ENCODE measurements around the gene PSMB11. TPM values are rescaled to one million over a fixed set of nuclear protein-coding genes. Genes with fewer than 3 reads are reported as not detected.
A peak's percentile ranks its signal among the peaks of the same experiment; 100 is the strongest.

Gene PSMB11, protein sequence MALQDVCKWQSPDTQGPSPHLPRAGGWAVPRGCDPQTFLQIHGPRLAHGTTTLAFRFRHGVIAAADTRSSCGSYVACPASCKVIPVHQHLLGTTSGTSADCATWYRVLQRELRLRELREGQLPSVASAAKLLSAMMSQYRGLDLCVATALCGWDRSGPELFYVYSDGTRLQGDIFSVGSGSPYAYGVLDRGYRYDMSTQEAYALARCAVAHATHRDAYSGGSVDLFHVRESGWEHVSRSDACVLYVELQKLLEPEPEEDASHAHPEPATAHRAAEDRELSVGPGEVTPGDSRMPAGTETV
- total RNA-seq (2022): not detected in 2 replicates
- not detected for Bru-seq, nascent RNA
- percentile 18 among the genes with signal in this experiment for BruChase-seq, experiment 1, labeled RNA remaining after a 2-hour chase
- not detected for BruChase-seq, experiment 2, labeled RNA remaining after a 6-hour chase
- long read RNA-seq: 0 reads

DNA sequence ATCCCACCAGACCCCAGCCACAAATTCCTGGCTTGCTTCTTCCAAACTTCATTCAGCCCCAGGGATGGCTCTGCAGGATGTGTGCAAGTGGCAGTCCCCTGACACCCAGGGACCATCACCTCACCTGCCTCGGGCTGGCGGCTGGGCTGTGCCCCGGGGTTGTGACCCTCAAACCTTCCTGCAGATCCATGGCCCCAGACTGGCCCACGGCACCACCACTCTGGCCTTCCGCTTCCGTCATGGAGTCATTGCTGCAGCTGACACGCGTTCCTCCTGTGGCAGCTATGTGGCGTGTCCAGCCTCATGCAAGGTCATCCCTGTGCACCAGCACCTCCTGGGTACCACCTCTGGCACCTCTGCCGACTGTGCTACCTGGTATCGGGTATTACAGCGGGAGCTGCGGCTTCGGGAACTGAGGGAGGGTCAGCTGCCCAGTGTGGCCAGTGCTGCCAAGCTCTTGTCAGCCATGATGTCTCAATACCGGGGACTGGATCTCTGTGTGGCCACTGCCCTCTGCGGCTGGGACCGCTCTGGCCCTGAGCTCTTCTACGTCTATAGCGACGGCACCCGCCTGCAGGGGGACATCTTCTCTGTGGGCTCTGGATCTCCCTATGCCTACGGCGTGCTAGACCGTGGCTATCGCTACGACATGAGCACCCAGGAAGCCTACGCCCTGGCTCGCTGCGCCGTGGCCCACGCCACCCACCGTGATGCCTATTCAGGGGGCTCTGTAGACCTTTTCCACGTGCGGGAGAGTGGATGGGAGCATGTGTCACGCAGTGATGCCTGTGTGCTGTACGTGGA lies at the start of gene PSMB11:
TSS of gene PSMB11 (plus strand) at position 51 of the 804 bp plus-strand sequence. CDS start at position 65, 14 bp downstream.
- TF ChIP-seq, protein P1, sequence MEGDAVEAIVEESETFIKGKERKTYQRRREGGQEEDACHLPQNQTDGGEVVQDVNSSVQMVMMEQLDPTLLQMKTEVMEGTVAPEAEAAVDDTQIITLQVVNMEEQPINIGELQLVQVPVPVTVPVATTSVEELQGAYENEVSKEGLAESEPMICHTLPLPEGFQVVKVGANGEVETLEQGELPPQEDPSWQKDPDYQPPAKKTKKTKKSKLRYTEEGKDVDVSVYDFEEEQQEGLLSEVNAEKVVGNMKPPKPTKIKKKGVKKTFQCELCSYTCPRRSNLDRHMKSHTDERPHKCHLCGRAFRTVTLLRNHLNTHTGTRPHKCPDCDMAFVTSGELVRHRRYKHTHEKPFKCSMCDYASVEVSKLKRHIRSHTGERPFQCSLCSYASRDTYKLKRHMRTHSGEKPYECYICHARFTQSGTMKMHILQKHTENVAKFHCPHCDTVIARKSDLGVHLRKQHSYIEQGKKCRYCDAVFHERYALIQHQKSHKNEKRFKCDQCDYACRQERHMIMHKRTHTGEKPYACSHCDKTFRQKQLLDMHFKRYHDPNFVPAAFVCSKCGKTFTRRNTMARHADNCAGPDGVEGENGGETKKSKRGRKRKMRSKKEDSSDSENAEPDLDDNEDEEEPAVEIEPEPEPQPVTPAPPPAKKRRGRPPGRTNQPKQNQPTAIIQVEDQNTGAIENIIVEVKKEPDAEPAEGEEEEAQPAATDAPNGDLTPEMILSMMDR (IDR thresholded peaks at IDR 0.05; ENCODE audit: insufficient read depth in 1 of 2, low read depth in 1 of 2, low read length in 1 of 2, severe bottlenecking in 1 of 2, unreplicated experiment in 1 of 2): no peak
- Histone ChIP-seq H3K36me3 (ENCODE audit: control insufficient read depth, insufficient read depth, low read length) (no peaks in the 10 kb centered on the region), H3K9me3 (no peaks in the 10 kb centered on the region), H3K4me1 (peaks cover 11% of the 10 kb centered on the region), H3K4me3 (ENCODE audit: low read depth, low read length) (no peak within 1 kb of the TSS), H3K27me3 (replicated peaks; ENCODE audit: control insufficient read depth, insufficient read depth, low read length) (no peaks in the 10 kb centered on the region)
- intact Hi-C loops (cut with micrococcal nuclease; ENCODE audit: unreplicated experiment): no loop called here
- H3K4me3 Mint-ChIP-seq (ENCODE audit: unreplicated experiment): no peak within 1 kb of the TSS
- no TSS peak for BruUV-seq (replicated peaks)
- H3K9me3 Mint-ChIP-seq (ENCODE audit: unreplicated experiment): no peaks in the 10 kb centered on the region
- H3K27me3 Mint-ChIP-seq (ENCODE audit: insufficient read depth, unreplicated experiment): no peaks in the 10 kb centered on the region
- ChIA-PET POLR2A (no interaction called here), CTCF (interaction anchor here (0.7 to 1.2 kb wide), 3 partner anchors 26 to 47 kb away, joined by 3 to 5 read pairs (median 4); no protein-coding TSS in a partner anchor)
- H3K36me3 Mint-ChIP-seq (ENCODE audit: insufficient read depth, unreplicated experiment): no peaks in the 10 kb centered on the region
- H3K27ac Mint-ChIP-seq (ENCODE audit: unreplicated experiment): no peak within 1 kb of the TSS
- no peak for DNase-seq
- no peaks in the 10 kb centered on the region for H3K4me1 Mint-ChIP-seq (ENCODE audit: low read depth, unreplicated experiment)

DNA sequence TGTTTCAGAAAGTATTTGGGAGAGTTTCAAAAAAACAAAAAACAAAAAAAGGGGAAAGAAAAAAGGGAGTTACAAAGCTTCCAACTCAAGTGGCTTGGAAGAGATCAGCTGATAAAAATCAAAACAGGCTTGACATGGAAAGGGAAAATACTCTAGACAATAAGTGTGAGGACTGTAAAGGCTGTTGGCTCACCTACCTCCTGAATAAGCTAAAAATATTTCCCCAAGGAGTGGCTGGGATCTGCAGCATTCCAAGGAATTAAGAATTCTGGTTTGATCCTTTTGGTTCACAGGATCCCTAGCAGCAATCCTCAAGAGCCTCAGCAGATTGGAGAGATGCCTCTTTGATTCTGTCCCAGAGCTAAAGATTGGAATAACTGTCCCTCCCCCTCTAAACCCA lies 48.5 kb upstream of the PSMB11 start:
- Mint-ChIP-seq H3K27ac (ENCODE audit: unreplicated experiment) (no peak overlapping the region), H3K9me3 (ENCODE audit: unreplicated experiment) (no peaks in the 10 kb centered on the region)

More for the DNA sequence above, 48.5 kb upstream of the PSMB11 start:
- TF ChIP-seq, protein P1 (IDR thresholded peaks at IDR 0.05; ENCODE audit: insufficient read depth in 1 of 2, low read depth in 1 of 2, low read length in 1 of 2, severe bottlenecking in 1 of 2, unreplicated experiment in 1 of 2): no peak
- no peaks in the 10 kb centered on the region for H3K36me3 ChIP-seq (ENCODE audit: control insufficient read depth, insufficient read depth, low read length)
- intact Hi-C loops (cut with micrococcal nuclease; ENCODE audit: unreplicated experiment): no loop called here
- ChIA-PET CTCF (interaction anchor here (0.6 to 3.1 kb wide), 9 partner anchors 14 to 186 kb away, joined by 3 to 31 read pairs (median 5); partner anchors contain the start of genes CDH24 and HAUS4), POLR2A (no interaction called here)
- H3K4me1 ChIP-seq: peaks cover 10% of the 10 kb centered on the region
- Mint-ChIP-seq H3K36me3 (ENCODE audit: insufficient read depth, unreplicated experiment) (no peaks in the 10 kb centered on the region), H3K4me1 (ENCODE audit: low read depth, unreplicated experiment) (no peaks in the 10 kb centered on the region), H3K4me3 (ENCODE audit: unreplicated experiment) (no peak overlapping the region), H3K27me3 (ENCODE audit: insufficient read depth, unreplicated experiment) (no peaks in the 10 kb centered on the region)
- no peak overlapping the region for H3K4me3 ChIP-seq (ENCODE audit: low read depth, low read length)
- no peak for DNase-seq
- no peaks in the 10 kb centered on the region for H3K27me3 ChIP-seq (replicated peaks; ENCODE audit: control insufficient read depth, insufficient read depth, low read length)
- no peaks in the 10 kb centered on the region for H3K9me3 ChIP-seq
- BruUV-seq (replicated peaks): no TSS peak

Measured in Caco-2 (cell line).